Measurements from ENCODE around the gene SIRPD.
A peak's percentile ranks its signal among the peaks of the same experiment; 100 is the strongest.

Gene SIRPD

GRCh38 chr20:1491860-1492642 lies 65.5 kb downstream of the SIRPD start:
- DNase-seq: peak; percentile 32

GRCh38 chr20:1491281-1491840 lies 66.1 kb downstream of the SIRPD start, which contains the start of gene SIRPB2:
SIRPB2 (minus strand) TSS chr20:1491420; CDS start chr20:1491359, 61 bp downstream.
- peak; percentile 79 for DNase-seq

GRCh38 chr20:1490643-1491195 lies 66.8 kb downstream of the SIRPD start:
- DNase-seq: no peak

- DNase-seq: peak; percentile 70
Observed at GRCh38 chr20:1489764-1490436, 67.6 kb downstream of the SIRPD start.

DNA sequence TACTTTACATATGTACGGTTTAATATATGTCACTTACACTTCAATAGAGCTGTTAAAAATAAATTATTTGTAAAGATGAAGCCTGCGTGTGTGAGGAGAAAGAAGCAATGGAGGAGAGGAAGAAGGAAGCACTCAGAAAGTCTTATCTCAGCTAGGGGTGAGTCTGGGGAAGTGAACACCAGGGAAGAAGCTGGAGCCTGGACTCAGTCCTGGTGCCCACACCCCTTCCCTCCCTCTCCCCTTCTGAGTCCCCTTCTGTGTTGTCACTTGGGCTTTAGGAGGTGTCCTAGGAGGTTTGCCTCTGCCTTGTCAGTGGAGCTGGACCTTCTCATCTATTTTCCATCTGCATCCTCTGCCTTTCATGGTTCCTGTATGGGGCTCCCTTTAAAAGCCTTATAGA lies 68.2 kb downstream of the SIRPD start:
- no peak for DNase-seq

DNA sequence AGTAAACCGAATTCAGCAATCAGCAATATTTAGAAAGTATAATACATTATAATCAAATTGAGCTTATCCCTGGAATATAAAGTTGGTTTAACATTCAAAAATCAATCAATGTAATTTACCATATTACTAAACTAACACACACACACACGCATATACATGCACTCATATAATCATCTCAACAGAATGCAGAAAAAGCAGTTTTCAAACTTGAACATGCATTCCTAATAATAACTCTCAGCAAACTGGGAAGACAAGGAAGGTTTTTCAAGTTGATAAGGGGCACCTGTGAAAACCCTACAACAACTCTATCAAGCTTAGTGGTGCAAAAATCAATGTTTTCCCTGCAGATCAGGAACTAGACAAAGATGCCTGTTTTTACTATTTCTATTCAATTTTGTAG lies 70.9 kb downstream of the SIRPD start:
- DNase-seq: no peak

- no peak for DNase-seq
Observed at GRCh38 chr20:1484438-1485116, 72.9 kb downstream of the SIRPD start.
